AG04450 (cell line): Measurements from ENCODE around the gene PRR15L. TPM values are rescaled to one million over a fixed set of nuclear protein-coding genes. Genes with fewer than 3 reads are reported as not detected.
"Not testable (repeated sequence)": the region's sequence is repeated elsewhere in the genome, so short reads cannot be mapped to it uniquely, and the experiment has no call there.

Experiments
- CTCF ChIA-PET: fragments of 300-600, 350-600 bp; formaldehyde crosslinking; extraction: SDS; loops from one replicate; lab custom pipeline; 2022; ENCODE audit warnings: antibody characterized with exemption, inconsistent platforms; lab: Charles Lee
- POLR2A ChIA-PET: fragments of 350-600 bp; formaldehyde crosslinking; extraction: SDS; loops from one replicate; lab custom pipeline; 2021; ENCODE audit warnings: antibody characterized with exemption, inconsistent platforms; lab: Yijun Ruan, JAX
- DNase-seq: peaks from one replicate; pipeline ENCODE4 v3.0.0-alpha.2; 2011; ENCODE audit warnings: low read depth, low spot score
- H3K27ac ChIP-seq: one replicate; pipeline ENCODE4 v1.5.1; 2012; ENCODE audit warnings: low read depth, low read length, control low read depth
- H3K27me3 ChIP-seq: one replicate; pipeline ENCODE4 v1.6.0; 2012; ENCODE audit warnings: low read length; ENCODE audit not compliant: control insufficient read depth, insufficient read depth
- H3K4me3 ChIP-seq: 2 replicates; pipeline ENCODE4 v1.5.1; 2011; ENCODE audit warnings: mild to moderate bottlenecking, low read depth, low read length, control low read depth
- H3K9me3 ChIP-seq: 2 replicates; pipeline ENCODE4 v1.5.1; 2012; ENCODE audit warnings: low read length; ENCODE audit not compliant: control insufficient read depth, insufficient read depth
- CTCF ChIP-seq: IDR thresholded peaks from 2 replicates; pipeline ENCODE4 v1.5.1; 2011; ENCODE audit warnings: low read depth, low read length, control low read depth, inconsistent platforms
- polyA plus RNA-seq: library from polyadenylated mRNA; depleted of rRNA; stranded (reverse); fragments of >200 nt; gene quantifications from 2 replicates; pipeline ENCODE4 v1.2.3, GENCODE V29; 2011

PRR15L gene
- polyA plus RNA-seq, 1 experiment: not detected

DNA sequence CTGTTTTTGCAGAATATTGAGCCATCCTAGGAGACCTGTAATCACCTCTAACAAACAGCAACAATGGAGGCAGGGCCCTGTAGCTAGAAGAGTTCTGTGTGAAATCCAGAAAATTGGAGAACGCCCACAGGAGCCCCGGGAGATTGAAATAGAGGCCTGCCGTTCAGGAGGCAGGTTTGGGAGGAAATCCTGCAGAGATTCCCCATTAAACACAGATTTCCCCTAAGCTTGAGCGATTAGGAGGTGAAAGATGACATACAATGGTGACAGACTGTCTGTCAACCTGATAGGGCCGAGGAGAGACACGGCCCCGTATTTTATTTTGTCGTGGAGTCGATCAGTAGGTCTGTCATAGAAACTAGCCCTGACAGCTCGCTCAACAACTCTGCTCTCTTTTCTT lies 31.5 kb upstream of the PRR15L start:
- ChIA-PET CTCF (interaction anchor here (0.9 to 1.4 kb wide), 2 partner anchors 11 to 18 kb away, joined by 3 to 4 read pairs; partner anchors contain the start of gene CDK5RAP3), POLR2A (interaction anchor here (0.5 kb wide), 1 partner anchor 123 kb away, joined by 4 read pairs; no protein-coding TSS in a partner anchor)

DNA sequence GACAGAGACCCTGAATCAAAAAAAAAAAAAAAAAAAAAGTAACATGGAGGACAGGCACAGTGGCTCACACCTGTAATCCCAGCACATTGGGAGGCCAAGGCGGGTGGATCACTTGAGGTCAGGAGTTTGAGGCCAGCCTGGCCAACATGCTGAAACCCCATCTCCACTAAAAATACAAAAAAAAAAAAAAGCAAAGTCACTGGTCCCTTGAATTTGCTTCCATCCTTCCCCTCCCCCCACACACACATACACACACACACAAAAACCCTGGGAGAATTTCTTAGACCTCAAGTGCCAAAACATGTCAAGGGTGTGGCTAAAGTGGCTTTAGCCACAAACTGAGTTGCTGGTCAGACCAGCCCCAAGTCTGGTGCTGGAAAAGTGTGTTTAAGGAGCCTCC lies 30.8 kb upstream of the PRR15L start:
- POLR2A ChIA-PET, H3K4me3 ChIP-seq, H3K9me3 ChIP-seq, H3K27me3 ChIP-seq, DNase-seq, H3K27ac ChIP-seq: not testable (repeated sequence)
- CTCF ChIA-PET: interaction anchor here (0.7 to 1.4 kb wide), 2 partner anchors 10 to 17 kb away, joined by 3 read pairs; partner anchors contain the start of gene CDK5RAP3

More for the DNA sequence above, 31.5 kb upstream of the PRR15L start:
- Histone ChIP-seq H3K4me3 (no peak overlapping the region), H3K9me3 (no peaks in the 10 kb centered on the region), H3K27ac (no peak overlapping the region), H3K27me3 (peaks cover 2% of the 10 kb centered on the region)
- no peak for TF ChIP-seq CTCF
- DNase-seq: no peak

DNA sequence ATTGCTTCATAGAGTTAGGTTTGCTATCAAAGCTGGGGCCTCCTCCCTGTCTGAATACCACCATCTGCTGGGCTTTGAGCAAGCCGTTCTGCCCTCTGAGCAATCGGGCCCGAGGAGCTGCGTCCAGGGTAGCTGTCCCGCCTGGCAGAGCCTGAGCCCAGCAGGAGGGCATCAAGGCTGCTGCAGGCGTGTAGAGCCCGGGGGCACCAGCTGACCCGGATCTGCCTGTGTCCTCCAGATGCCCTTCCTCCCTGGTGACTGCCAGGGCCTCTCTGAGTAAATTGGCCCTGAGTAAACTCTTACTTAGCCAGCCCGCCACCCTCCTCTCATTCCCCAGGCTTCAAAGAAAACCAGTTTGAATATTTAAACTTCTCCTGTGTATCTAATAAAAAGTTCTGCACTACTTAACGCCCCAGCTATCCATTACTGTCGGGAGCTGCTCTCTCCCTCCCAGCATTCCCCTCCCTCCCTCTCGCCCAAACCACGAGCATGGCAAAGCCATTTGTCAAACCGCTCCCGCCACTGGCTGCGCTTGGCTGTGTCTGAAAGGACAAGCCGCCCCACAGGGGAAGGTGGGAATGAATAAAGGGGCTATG lies 29.7 kb upstream of the PRR15L start:
- ChIA-PET CTCF (interaction anchor here (1.3 to 1.6 kb wide), 2 partner anchors 9 to 31 kb away, joined by 6 to 9 read pairs; no protein-coding TSS in a partner anchor), POLR2A (no interaction called here)
- H3K4me3 ChIP-seq: no peak overlapping the region
- no peak for DNase-seq
- no peak overlapping the region for H3K27ac ChIP-seq
- H3K27me3 ChIP-seq: no peaks in the 10 kb centered on the region
- H3K9me3 ChIP-seq: no peaks in the 10 kb centered on the region
- no peak for TF ChIP-seq CTCF

- Histone ChIP-seq H3K4me3 (no peak overlapping the region), H3K27ac (no peak overlapping the region), H3K27me3 (no peaks in the 10 kb centered on the region), H3K9me3 (no peaks in the 10 kb centered on the region)
- DNase-seq: no peak
- TF ChIP-seq CTCF: no peak
- ChIA-PET POLR2A (no interaction called here), CTCF (interaction anchor here (1.3 to 1.6 kb wide), 2 partner anchors 8 to 32 kb away, joined by 6 to 9 read pairs; no protein-coding TSS in a partner anchor)
These were observed 28.8 kb upstream of the PRR15L start for GRCh38 chr17:47986520-47986919.

GRCh38 chr17:47983492-47984223 lies 26.0 kb upstream of the PRR15L start:
- no peak for DNase-seq
- no peak overlapping the region for H3K4me3 ChIP-seq
- ChIA-PET POLR2A (interaction anchor here (0.7 kb wide), 1 partner anchor 36 kb away, joined by 3 read pairs; no protein-coding TSS in a partner anchor), CTCF (interaction anchor here (0.7 to 2.4 kb wide), 4 partner anchors 13 to 141 kb away, joined by 3 to 10 read pairs (median 8); partner anchors contain the start of gene CDK5RAP3)
- no peak overlapping the region for H3K27ac ChIP-seq
- no peaks in the 10 kb centered on the region for H3K27me3 ChIP-seq
- TF ChIP-seq CTCF: no peak
- no peaks in the 10 kb centered on the region for H3K9me3 ChIP-seq
